ENCODE results near the gene PNMT. TPM values are rescaled to one million over a fixed set of nuclear protein-coding genes. Genes with fewer than 3 reads are reported as not detected.
A peak's percentile ranks its signal among the peaks of the same experiment; 100 is the strongest.

Gene PNMT
- total and polyA plus RNA-seq, 2 of the 13 experiments (the other 11 are each of a cell fraction or from before 2014, with no cell fraction given) = 0.25 TPM; not detected in 1

DNA sequence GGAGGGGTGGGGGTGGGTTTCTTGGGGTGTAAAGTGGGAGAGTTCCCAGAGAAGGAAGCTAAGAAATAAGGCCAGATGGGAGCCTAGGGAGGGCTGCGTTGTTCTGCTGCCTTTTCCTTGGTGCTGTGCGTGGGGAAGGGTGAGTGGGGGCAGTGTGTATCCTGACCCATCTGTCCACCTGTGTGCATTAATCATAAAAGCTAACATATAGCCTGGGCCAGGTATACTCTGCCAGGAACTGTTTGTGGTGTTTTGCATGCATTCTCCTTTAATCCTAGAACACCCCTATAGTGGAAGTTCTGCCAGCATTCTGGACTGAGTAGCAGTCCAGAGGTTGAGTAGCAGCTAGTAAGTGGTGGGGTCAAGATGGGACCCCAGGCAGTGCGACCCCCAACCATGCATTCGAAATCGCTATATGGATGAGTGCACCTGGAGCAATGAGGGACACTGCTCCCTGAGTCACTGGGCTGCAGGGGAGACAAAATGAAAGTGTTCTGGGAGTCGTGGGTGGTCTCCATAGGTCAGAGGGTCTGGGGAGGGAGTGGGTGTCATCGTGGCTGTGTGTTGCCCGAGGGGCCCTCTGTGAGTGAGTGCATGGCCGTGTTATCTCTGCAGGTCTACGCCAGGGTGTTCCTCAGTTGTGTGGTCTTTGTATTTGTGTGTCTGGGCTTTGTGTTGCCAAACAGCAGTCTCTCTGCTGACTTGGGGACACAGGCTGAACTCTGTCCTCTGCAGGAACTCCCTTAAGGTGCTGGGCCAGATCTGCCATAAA, 32.9 kb downstream of the PNMT start:
- peaks cover 10% of the 10 kb centered on the region; the same call in 1 of the 2 replicates for H4K20me1 ChIP-seq (ENCODE audit: insufficient read depth, low read length)
- H3K4me1 ChIP-seq (ENCODE audit: insufficient read depth, low read length) = peaks cover 76% of the 10 kb centered on the region
- H3K36me3 ChIP-seq (replicated peaks in 1 of 2; ENCODE audit: control insufficient read depth in 1 of 2, insufficient read depth in 2 of 2, low read length in 2 of 2) = peaks cover 2 to 3% of the 10 kb centered on the region in 2 experiments; a peak in 2 of 5 replicates
- peak overlapping the region; percentile 90 to 94 (median 90) for H3K4me3 ChIP-seq (replicated peaks in 1 of 3; ENCODE audit: insufficient read depth in 1 of 3, low read depth in 2 of 3, low read length in 3 of 3)
- intact Hi-C loops (cut with micrococcal nuclease; ENCODE audit: unreplicated experiment) (no loop called here), in situ Hi-C loops (cut with HindIII; ENCODE audit: extremely low pct_ligation_motif_present, low pct_unique_long_range_greater_than_20kb) (no loop called here)
- ChIA-PET POLR2A (interaction anchor here (0.6 to 6.6 kb wide), 16 partner anchors 13 to 398 kb away, joined by 3 to 118 read pairs (median 10); partner anchors contain the start of genes GRB7, MIEN1 and PGAP3), CTCF (ENCODE audit: low intra/inter-chr PET ratio, low total read pairs) (interaction anchor here (0.6 kb wide), 1 partner anchor 224 kb away, joined by 3 read pairs; no protein-coding TSS in a partner anchor)
- ATAC-seq = no peak
- no peaks in the 10 kb centered on the region for H3K27me3 ChIP-seq (ENCODE audit: control insufficient read depth in 1 of 2, insufficient read depth in 2 of 2, low read length in 2 of 2)
- H2AFZ ChIP-seq (ENCODE audit: low read length) = no peak overlapping the region
- H3K9me3 ChIP-seq (ENCODE audit: low read length) = no peaks in the 10 kb centered on the region
- DNase-seq (ENCODE audit: low spot score) = no peak
- peaks cover 63% of the 10 kb centered on the region for H3K79me2 ChIP-seq (ENCODE audit: insufficient read depth, low read length)
- peak overlapping the region; percentile 88 for H3K9ac ChIP-seq (ENCODE audit: insufficient read depth, low read depth, low read length)
- FAIRE-seq = no peak
- peak overlapping the region; percentile 92 for H3K4me2 ChIP-seq (ENCODE audit: low read depth, low read length)
- peak overlapping the region; percentile 78 for H3K27ac ChIP-seq (ENCODE audit: extremely low read length, insufficient read depth, low read length)
- 3% methylated on average over 8 of the region's 10 CpGs for WGBS (ENCODE audit: low lambda C conversion rate)
- BruUV-seq (replicated peaks) = TSS peak; percentile 42
- no peak for TF ChIP-seq GABPA (IDR thresholded peaks at IDR 0.05; ENCODE audit: low read depth, low read length)
- no peak for TF ChIP-seq GABPA (CRISPR knock-in tag; IDR thresholded peaks at IDR 0.05; ENCODE audit: low read depth)
- TF ChIP-seq HNF4A (CRISPR knock-in tag; IDR thresholded peaks at IDR 0.05) = peak; percentile 58; the same call in 1 of the 2 replicates
- TF ChIP-seq, protein P1, sequence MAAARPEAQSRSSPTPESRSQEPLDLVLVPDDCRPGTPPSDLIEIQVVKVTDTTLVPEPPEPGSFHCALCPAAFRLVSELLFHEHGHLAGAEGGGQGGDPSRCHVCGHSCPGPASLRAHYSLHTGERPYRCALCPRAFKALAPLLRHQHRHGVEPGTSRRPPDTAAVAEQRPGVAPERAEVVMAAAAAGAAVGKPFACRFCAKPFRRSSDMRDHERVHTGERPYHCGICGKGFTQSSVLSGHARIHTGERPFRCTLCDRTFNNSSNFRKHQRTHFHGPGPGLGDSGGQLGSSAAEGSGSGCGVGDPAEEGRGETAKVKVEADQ (CRISPR knock-in tag; IDR thresholded peaks at IDR 0.05; ENCODE audit: borderline replicate concordance) = no peak; the same call in 1 of the 2 replicates
- peak; percentile 54; the same call in 1 of the 2 replicates for TF ChIP-seq ZNF619 (CRISPR knock-in tag; IDR thresholded peaks at IDR 0.05)
- TF ChIP-seq ZNF44 (CRISPR knock-in tag; IDR thresholded peaks at IDR 0.05) = 0 out of 2 replicates have a peak, but pooled peaks have one; percentile 74
- 0 out of 2 replicates have a peak, but pooled peaks have one; percentile 55 for TF ChIP-seq DNMT1 (CRISPR knock-in tag; IDR thresholded peaks at IDR 0.05)
- TF ChIP-seq ZNF501 (CRISPR knock-in tag; IDR thresholded peaks at IDR 0.05) = 0 out of 2 replicates have a peak, but pooled peaks have one; percentile 19
- TF ChIP-seq ATRX (CRISPR knock-in tag; IDR thresholded peaks at IDR 0.05; ENCODE audit: borderline replicate concordance) = no peak
- TF ChIP-seq, protein P2, sequence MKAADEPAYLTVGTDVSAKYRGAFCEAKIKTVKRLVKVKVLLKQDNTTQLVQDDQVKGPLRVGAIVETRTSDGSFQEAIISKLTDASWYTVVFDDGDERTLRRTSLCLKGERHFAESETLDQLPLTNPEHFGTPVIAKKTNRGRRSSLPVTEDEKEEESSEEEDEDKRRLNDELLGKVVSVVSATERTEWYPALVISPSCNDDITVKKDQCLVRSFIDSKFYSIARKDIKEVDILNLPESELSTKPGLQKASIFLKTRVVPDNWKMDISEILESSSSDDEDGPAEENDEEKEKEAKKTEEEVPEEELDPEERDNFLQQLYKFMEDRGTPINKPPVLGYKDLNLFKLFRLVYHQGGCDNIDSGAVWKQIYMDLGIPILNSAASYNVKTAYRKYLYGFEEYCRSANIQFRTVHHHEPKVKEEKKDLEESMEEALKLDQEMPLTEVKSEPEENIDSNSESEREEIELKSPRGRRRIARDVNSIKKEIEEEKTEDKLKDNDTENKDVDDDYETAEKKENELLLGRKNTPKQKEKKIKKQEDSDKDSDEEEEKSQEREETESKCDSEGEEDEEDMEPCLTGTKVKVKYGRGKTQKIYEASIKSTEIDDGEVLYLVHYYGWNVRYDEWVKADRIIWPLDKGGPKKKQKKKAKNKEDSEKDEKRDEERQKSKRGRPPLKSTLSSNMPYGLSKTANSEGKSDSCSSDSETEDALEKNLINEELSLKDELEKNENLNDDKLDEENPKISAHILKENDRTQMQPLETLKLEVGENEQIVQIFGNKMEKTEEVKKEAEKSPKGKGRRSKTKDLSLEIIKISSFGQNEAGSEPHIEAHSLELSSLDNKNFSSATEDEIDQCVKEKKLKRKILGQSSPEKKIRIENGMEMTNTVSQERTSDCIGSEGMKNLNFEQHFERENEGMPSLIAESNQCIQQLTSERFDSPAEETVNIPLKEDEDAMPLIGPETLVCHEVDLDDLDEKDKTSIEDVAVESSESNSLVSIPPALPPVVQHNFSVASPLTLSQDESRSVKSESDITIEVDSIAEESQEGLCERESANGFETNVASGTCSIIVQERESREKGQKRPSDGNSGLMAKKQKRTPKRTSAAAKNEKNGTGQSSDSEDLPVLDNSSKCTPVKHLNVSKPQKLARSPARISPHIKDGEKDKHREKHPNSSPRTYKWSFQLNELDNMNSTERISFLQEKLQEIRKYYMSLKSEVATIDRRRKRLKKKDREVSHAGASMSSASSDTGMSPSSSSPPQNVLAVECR (CRISPR knock-in tag; IDR thresholded peaks at IDR 0.05; ENCODE audit: borderline replicate concordance) = peak; percentile 75
- no peak for TF ChIP-seq PHB2 (IDR thresholded peaks at IDR 0.05; ENCODE audit: partially characterized antibody)
- no peak for TF ChIP-seq EEA1 (CRISPR knock-in tag; IDR thresholded peaks at IDR 0.05; ENCODE audit: borderline replicate concordance)
- peak; percentile 69; the same call in 1 of the 2 replicates for TF ChIP-seq ZNF605 (CRISPR knock-in tag; IDR thresholded peaks at IDR 0.05)
- TF ChIP-seq SP140L (CRISPR knock-in tag; IDR thresholded peaks at IDR 0.05; ENCODE audit: borderline replicate concordance) = no peak
- TF ChIP-seq ZNF570 (CRISPR knock-in tag; IDR thresholded peaks at IDR 0.05; ENCODE audit: borderline replicate concordance) = no peak
- no peak for TF ChIP-seq ZNF121 (CRISPR knock-in tag; IDR thresholded peaks at IDR 0.05)
- TF ChIP-seq TARDBP (CRISPR knock-in tag; IDR thresholded peaks at IDR 0.05) = 0 out of 2 replicates have a peak, but pooled peaks have one; percentile 15
- no peak for TF ChIP-seq RBAK (CRISPR knock-in tag; IDR thresholded peaks at IDR 0.05)
- no peak for TF ChIP-seq ZNF225 (CRISPR knock-in tag; IDR thresholded peaks at IDR 0.05)
